Karpas-422 (cell line): ENCODE results near the gene SDR42E2. TPM values are rescaled to one million over a fixed set of nuclear protein-coding genes. Genes with fewer than 3 reads are reported as not detected.

Experiments used
- total RNA-seq: library from RNA; depleted of rRNA; stranded (reverse); fragments of >200 nt; shearing (Covaris generic); gene quantifications from 2 replicates; pipeline ENCODE4 v1.2.3, GENCODE V29; 2014; ENCODE audit warnings: low replicate concordance; rRNA removed

The SDR42E2 gene
- total RNA-seq, 1 experiment from 2014 or later, result not detected

Other genes with a start within 250 kb of the SDR42E2 start
- gene UQCRC2, start 209.1 kb upstream of the SDR42E2 start, total RNA-seq, result 146 and 167 TPM in 2 replicates
- gene PDZD9, start 161.4 kb upstream of the SDR42E2 start, total RNA-seq, result not detected in 2 replicates
- gene MOSMO, start 154.4 kb upstream of the SDR42E2 start, total RNA-seq, result 8.7 and 13.9 TPM in 2 replicates
- not detected in 2 replicates for gene VWA3A, start 70.0 kb upstream of the SDR42E2 start, total RNA-seq
- 12.1 and 16.0 TPM in 2 replicates for gene EEF2K, start 43.8 kb downstream of the SDR42E2 start, total RNA-seq
- gene POLR3E, start 134.9 kb downstream of the SDR42E2 start, total RNA-seq, result 54.6 and 81.0 TPM in 2 replicates
- gene CDR2, start 212.1 kb downstream of the SDR42E2 start, total RNA-seq, result 7.2 and 16.3 TPM in 2 replicates